OCI-LY3 (cell line): ENCODE measurements around the gene TRIM33.

ENCODE experiments used
- H2AFZ ChIP-seq: fragments of 200-600, 300-600 bp; shearing (Covaris generic); 2 replicates; pipeline ENCODE4 v1.6.0; 2014; ENCODE audit warnings: antibody characterized with exemption, low read depth, low read length
- H3K27ac ChIP-seq: fragments of 200-600, 300-600 bp; sonication (generic); 2 replicates; pipeline ENCODE4 v1.5.1; 2014; ENCODE audit warnings: mild to moderate bottlenecking, low read length, moderate library complexity, mixed read lengths
- H3K27me3 ChIP-seq: fragments of 200-600, 300-600 bp; sonication (generic); 2 replicates; pipeline ENCODE4 v1.6.1; 2014; ENCODE audit warnings: low read depth, low read length, mixed read lengths
- H3K36me3 ChIP-seq: fragments of 200-600, 300-600 bp; sonication (generic); replicated peaks from 2 replicates; pipeline ENCODE3; 2014; ENCODE audit warnings: low read depth, low read length, mixed read lengths
- H3K4me1 ChIP-seq: fragments of 300-600, 200-600 bp; sonication (generic); 2 replicates; pipeline ENCODE4 v1.6.1; 2014; ENCODE audit warnings: low read length, mixed read lengths
- H3K4me2 ChIP-seq: fragments of 200-600, 300-600 bp; sonication (generic); 2 replicates; pipeline ENCODE4 v1.6.1; 2014; ENCODE audit warnings: low read length, mixed read lengths
- H3K4me3 ChIP-seq: fragments of 300-600, 200-600 bp; sonication (generic); 2 replicates; pipeline ENCODE4 v1.5.1; 2014; ENCODE audit warnings: antibody characterized with exemption, mild to moderate bottlenecking, low read length, moderate library complexity
- H3K79me2 ChIP-seq: fragments of 300-600, 200-600 bp; shearing (Covaris generic); 2 replicates; pipeline ENCODE4 v1.6.1; 2014; ENCODE audit warnings: mild to moderate bottlenecking, low read length, mixed read lengths
- H3K9ac ChIP-seq: fragments of 300-600, 200-600 bp; shearing (Covaris generic); 2 replicates; pipeline ENCODE4 v1.6.0; 2014; ENCODE audit warnings: mild to moderate bottlenecking, low read length, moderate library complexity
- H3K9me3 ChIP-seq: fragments of 200-600, 300-600 bp; shearing (Covaris generic); 2 replicates; pipeline ENCODE4 v1.6.1; 2014; ENCODE audit warnings: low read length, mixed read lengths; ENCODE audit not compliant: insufficient read depth
- H4K20me1 ChIP-seq: fragments of 200-600, 300-600 bp; sonication (generic); 2 replicates; pipeline ENCODE4 v1.6.1; 2016; ENCODE audit warnings: low read length, mixed read lengths; ENCODE audit not compliant: insufficient read depth
- EZH2phosphoT487 ChIP-seq: fragments of 200-600 bp; shearing (Covaris generic); IDR thresholded peaks from 2 replicates; pipeline ENCODE4 v1.6.1; 2018; ENCODE audit warnings: antibody characterized with exemption, mixed run types, low read depth
- TF ChIP-seq, protein P1 (sequence below): fragments of 200-600, 300-600 bp; sonication (generic); IDR thresholded peaks from 2 replicates; pipeline ENCODE4 v1.5.1; 2014; ENCODE audit warnings: antibody characterized with exemption, low read length, low read depth

Gene TRIM33

DNA sequence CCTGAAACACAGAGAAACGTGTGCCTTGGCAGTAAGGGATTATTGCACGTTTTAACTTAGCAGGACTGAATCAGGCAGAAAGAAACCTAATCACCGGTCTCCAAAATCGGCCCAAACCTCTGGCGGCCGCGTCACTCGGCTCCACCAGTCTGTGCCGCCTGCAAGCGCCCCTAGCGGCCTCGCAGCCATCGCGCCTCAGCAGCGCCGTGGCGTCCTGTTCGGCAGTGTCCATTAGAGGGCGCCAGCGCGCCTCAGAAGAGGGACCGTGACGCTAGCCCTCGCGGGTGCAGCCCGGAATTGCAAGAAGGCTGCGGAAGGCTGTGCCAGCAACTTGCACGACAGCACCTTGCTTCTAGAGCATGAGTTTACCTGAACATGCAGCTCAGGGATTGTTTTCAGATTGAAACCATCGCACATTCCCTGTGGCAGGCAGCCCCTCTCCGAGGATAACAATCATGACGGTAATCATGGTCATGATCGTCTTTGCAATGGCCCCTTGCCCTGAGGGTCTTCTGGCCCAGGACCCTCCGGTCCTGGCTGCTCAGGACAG, 164.4 kb downstream of the TRIM33 start:
- peaks cover 4% of the 10 kb centered on the region; the same call in 1 of the 2 replicates for H3K4me1 ChIP-seq
- H3K27me3 ChIP-seq: no peaks in the 10 kb centered on the region
- no peak overlapping the region for H3K27ac ChIP-seq
- H3K4me3 ChIP-seq: peak overlapping the region; percentile 79
- H4K20me1 ChIP-seq: no peaks in the 10 kb centered on the region
- H3K79me2 ChIP-seq: no peaks in the 10 kb centered on the region
- H3K9me3 ChIP-seq: no peaks in the 10 kb centered on the region
- H2AFZ ChIP-seq: peak overlapping the region; percentile 98
- TF ChIP-seq, protein P1, sequence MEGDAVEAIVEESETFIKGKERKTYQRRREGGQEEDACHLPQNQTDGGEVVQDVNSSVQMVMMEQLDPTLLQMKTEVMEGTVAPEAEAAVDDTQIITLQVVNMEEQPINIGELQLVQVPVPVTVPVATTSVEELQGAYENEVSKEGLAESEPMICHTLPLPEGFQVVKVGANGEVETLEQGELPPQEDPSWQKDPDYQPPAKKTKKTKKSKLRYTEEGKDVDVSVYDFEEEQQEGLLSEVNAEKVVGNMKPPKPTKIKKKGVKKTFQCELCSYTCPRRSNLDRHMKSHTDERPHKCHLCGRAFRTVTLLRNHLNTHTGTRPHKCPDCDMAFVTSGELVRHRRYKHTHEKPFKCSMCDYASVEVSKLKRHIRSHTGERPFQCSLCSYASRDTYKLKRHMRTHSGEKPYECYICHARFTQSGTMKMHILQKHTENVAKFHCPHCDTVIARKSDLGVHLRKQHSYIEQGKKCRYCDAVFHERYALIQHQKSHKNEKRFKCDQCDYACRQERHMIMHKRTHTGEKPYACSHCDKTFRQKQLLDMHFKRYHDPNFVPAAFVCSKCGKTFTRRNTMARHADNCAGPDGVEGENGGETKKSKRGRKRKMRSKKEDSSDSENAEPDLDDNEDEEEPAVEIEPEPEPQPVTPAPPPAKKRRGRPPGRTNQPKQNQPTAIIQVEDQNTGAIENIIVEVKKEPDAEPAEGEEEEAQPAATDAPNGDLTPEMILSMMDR: peak; percentile 99
- no peak for TF ChIP-seq EZH2phosphoT487
- no peaks in the 10 kb centered on the region for H3K36me3 ChIP-seq
- peak overlapping the region; percentile 58 for H3K9ac ChIP-seq
- H3K4me2 ChIP-seq: peak overlapping the region; percentile 98

DNA sequence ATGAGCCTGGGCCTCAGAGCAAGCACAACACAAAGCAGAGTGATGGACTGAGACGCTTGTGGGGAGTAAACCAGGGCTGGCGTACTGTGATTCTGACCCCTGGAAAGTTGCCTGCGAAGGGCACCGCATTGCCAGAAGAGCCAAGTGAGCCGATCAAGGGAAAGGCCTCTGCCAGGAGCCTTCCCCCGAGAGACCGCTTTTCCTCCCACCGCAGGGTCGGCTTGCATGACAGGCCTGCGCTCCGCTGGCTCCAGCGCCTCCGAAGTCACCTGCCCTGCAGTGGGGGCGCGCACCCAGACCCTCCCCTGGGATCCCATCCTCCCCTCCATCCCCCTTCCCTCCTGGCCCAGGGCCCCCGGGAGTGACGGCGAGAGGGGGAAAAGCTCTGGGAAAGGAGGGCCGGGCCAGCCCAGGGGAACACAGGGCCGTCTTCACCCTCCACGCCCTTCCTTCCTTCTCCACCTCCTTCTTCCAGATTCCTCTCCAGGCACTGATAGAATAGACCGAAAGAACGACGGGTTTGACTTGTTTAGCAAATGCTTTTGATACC, 165.0 kb downstream of the TRIM33 start:
- H4K20me1 ChIP-seq: no peaks in the 10 kb centered on the region
- peaks cover 4% of the 10 kb centered on the region; the same call in 1 of the 2 replicates for H3K4me1 ChIP-seq
- H3K4me2 ChIP-seq: peak overlapping the region; percentile 98
- H3K9me3 ChIP-seq: no peaks in the 10 kb centered on the region
- peak overlapping the region; percentile 93 for H2AFZ ChIP-seq
- TF ChIP-seq EZH2phosphoT487: no peak
- TF ChIP-seq, protein P1: no peak
- no peak overlapping the region for H3K27ac ChIP-seq
- peak overlapping the region; percentile 58; the same call in 1 of the 2 replicates for H3K9ac ChIP-seq
- H3K36me3 ChIP-seq: no peaks in the 10 kb centered on the region
- peak overlapping the region; percentile 79 for H3K4me3 ChIP-seq
- H3K79me2 ChIP-seq: no peaks in the 10 kb centered on the region
- H3K27me3 ChIP-seq: no peaks in the 10 kb centered on the region

DNA sequence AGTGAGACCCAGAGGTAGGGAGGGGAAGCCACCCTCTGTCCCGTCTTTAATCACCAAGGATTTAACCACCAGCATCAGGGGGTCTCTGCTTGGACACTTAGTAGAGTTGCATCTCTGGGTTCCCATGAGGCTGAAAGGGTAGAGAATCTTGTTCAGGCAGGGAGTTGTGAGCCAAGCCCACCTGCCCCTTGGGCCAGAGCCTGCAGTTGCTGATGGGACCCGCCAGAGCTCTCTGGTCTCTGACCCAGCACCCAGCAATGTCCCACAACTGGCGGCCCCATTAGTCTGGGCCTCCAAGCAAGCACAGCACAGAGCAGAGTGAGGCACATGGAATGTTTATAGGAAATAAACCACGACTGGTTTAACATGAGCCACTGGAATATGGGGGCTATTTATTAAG, 166.3 kb downstream of the TRIM33 start:
- Histone ChIP-seq H3K27ac (no peak overlapping the region), H2AFZ (no peak overlapping the region)

More for the DNA sequence above, 166.3 kb downstream of the TRIM33 start:
- TF ChIP-seq EZH2phosphoT487: no peak
- TF ChIP-seq, protein P1: no peak
- H3K9ac ChIP-seq: no peak overlapping the region
- H3K36me3 ChIP-seq: no peaks in the 10 kb centered on the region
- H4K20me1 ChIP-seq: no peaks in the 10 kb centered on the region
- H3K9me3 ChIP-seq: no peaks in the 10 kb centered on the region
- H3K27me3 ChIP-seq: no peaks in the 10 kb centered on the region
- H3K4me1 ChIP-seq: peaks cover 4% of the 10 kb centered on the region; the same call in 1 of the 2 replicates
- no peak overlapping the region for H3K4me2 ChIP-seq
- H3K4me3 ChIP-seq: no peak overlapping the region
- H3K79me2 ChIP-seq: no peaks in the 10 kb centered on the region
